Natural killer cell (primary cell): Measurements from ENCODE around the gene CTSZ. TPM values are rescaled to one million over a fixed set of nuclear protein-coding genes. Genes with fewer than 3 reads are reported as not detected.

Experiments
- ATAC-seq, 3 donors: fragments of 150-1000 bp in 2 of 3; fragments of 200-7000 bp in 1 of 3; cut with Tn5 transposase; 1 replicate in 1 of 3; 2 replicates in 2 of 3; pipeline ENCODE4 v1.10.0; 2021; ENCODE audit warnings: mild to moderate bottlenecking in 2 of 3, moderate library complexity in 2 of 3
- DNase-seq, 2 donors: peaks; one replicate each; pipeline versions ENCODE4 v3.0.0 to v3.0.0-alpha.2; 2013 to 2021; ENCODE audit warnings: mixed read lengths in 1 of 2
- H3K27ac ChIP-seq: one replicate; pipeline ENCODE4 v1.5.1; 2013; ENCODE audit warnings: mild to moderate bottlenecking, low read length
- H3K27me3 ChIP-seq: one replicate; pipeline ENCODE4 v1.6.1; 2013; ENCODE audit warnings: low read length; ENCODE audit not compliant: control insufficient read depth, insufficient read depth
- H3K36me3 ChIP-seq: one replicate; pipeline ENCODE4 v1.6.1; 2013; ENCODE audit warnings: low read length; ENCODE audit not compliant: control insufficient read depth, insufficient read depth
- H3K4me1 ChIP-seq: one replicate; pipeline ENCODE4 v1.6.1; 2013; ENCODE audit warnings: low read length; ENCODE audit not compliant: control insufficient read depth, insufficient read depth
- H3K4me3 ChIP-seq: one replicate; pipeline ENCODE4 v1.5.1; 2013; ENCODE audit warnings: low read length
- H3K9me3 ChIP-seq: one replicate; pipeline ENCODE4 v1.6.1; 2013; ENCODE audit warnings: low read length; ENCODE audit not compliant: control insufficient read depth, insufficient read depth
- H3K27ac Mint-ChIP-seq, 2 donors: one replicate each; pipeline ENCODE4 v1.8.0; 2022; ENCODE audit warnings: mild to moderate bottlenecking in 2 of 2, mixed read lengths in 2 of 2, moderate library complexity in 1 of 2
- H3K27me3 Mint-ChIP-seq, 2 donors: one replicate each; pipeline ENCODE4 v1.8.0; 2022; ENCODE audit warnings: low read depth in 2 of 2, mixed read lengths in 2 of 2
- H3K36me3 Mint-ChIP-seq: one replicate; pipeline ENCODE4 v1.8.0; 2022; ENCODE audit warnings: mixed read lengths
- H3K4me1 Mint-ChIP-seq, 2 donors: one replicate each; pipeline ENCODE4 v1.8.0; 2022; ENCODE audit warnings: mixed read lengths in 2 of 2
- H3K4me3 Mint-ChIP-seq: one replicate; pipeline ENCODE4 v1.8.0; 2022; ENCODE audit warnings: mild to moderate bottlenecking, moderate library complexity, mixed read lengths
- H3K9me3 Mint-ChIP-seq, 2 donors: one replicate each; pipeline ENCODE4 v1.8.0; 2022; ENCODE audit warnings: mixed read lengths in 2 of 2
- CTCF ChIP-seq: fragments of 200-600 bp; IDR thresholded peaks from one replicate; pipeline ENCODE4 v1.8.0; 2022; ENCODE audit warnings: antibody characterized with exemption
- WGBS: methylation state at CpG from one replicate; pipeline ENCODE4 v1.1.7; 2013; ENCODE audit warnings: missing lambda C conversion rate; ENCODE audit not compliant: insufficient coverage; 5-methylcytosine and 5-hydroxymethylcytosine counted together
- intact Hi-C: fragments of 100-400 bp; cut with micrococcal nuclease; formaldehyde crosslinking; loops from one replicate; pipeline ENCODE4 v1.14.2; 2022
- total RNA-seq, 4 donors: library from RNA; stranded (reverse); fragments of 120-200 nt in 1 of 4; gene quantifications; one replicate each; pipeline versions ENCODE4 v1.2.3 to v1.2.4, GENCODE V29; 2013 to 2022

Gene CTSZ
- total RNA-seq, 3 donors from 2014 or later (not counting 1 experiment from before 2014, with no cell fraction given), result 30.5 to 52.5 (median 42.3) TPM

DNA sequence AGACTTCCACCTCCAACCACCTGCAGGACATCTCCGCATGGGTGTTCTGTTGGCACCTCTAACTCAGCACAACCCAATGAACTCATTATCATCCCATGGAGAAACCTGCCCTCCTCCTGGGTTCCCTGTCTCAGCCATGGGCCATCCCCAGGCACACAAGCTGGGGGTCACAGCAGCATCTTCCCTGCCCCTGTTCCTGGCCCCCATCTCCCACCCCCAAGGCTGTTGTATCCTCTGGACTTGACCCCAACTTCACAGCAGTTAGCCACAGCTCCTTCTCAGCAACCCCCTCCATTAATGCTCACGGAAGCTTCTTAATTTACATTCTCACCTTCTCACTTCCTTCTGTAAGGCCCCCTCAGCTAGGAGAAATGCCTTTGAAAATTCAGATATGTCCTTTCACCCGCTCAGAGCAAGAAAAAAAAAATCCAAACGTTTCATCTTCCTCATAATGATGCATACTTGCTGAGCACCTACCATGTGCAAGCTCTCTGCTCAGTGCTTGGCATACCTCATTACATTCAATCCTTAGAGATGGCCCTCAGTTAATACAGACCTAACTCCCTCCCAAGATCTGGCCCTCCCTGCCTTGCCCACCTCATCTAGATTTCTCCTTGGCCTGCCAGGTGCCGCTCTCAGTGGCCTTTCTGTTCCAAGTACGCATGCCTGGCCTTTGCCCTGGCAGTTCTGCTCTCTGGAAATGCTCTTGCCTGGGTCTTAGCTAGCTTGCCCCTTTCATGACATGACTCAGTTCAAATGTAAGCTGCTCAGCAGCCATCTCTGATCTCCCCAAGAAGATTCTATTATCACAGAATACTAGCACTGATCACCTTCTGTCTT lies 28.5 kb downstream of the CTSZ start:
- H3K9me3 ChIP-seq, result no peaks in the 10 kb centered on the region
- Mint-ChIP-seq H3K27ac (no peak overlapping the region), H3K27me3 (peaks cover 0 to 2% of the 10 kb centered on the region in 2 donors), H3K36me3 (no peaks in the 10 kb centered on the region), H3K4me1 (peaks cover 9 to 17% of the 10 kb centered on the region in 2 donors), H3K4me3 (no peak overlapping the region), H3K9me3 (peaks cover 0 to 5% of the 10 kb centered on the region in 2 donors)
- WGBS, result 70% methylated on average over 6 of the region's 6 CpGs
- H3K36me3 ChIP-seq, result no peaks in the 10 kb centered on the region
- no peak overlapping the region for H3K4me3 ChIP-seq
- H3K27ac ChIP-seq, result no peak overlapping the region
- peak in 1 of 2 donors; percentile 2 for DNase-seq
- intact Hi-C loops, result no loop called here
- H3K27me3 ChIP-seq, result no peaks in the 10 kb centered on the region
- H3K4me1 ChIP-seq, result peaks cover 26% of the 10 kb centered on the region
- TF ChIP-seq CTCF, result no peak
- ATAC-seq, result no peak

GRCh38 chr20:58976061-58976730 lies 30.9 kb downstream of the CTSZ start:
- no peak overlapping the region for H3K27ac ChIP-seq
- peaks cover 0 to 5% of the 10 kb centered on the region in 2 donors for H3K9me3 Mint-ChIP-seq
- ATAC-seq, result no peak
- H3K36me3 Mint-ChIP-seq, result no peaks in the 10 kb centered on the region
- H3K27ac Mint-ChIP-seq, result no peak overlapping the region
- peaks cover 7% of the 10 kb centered on the region for H3K4me1 ChIP-seq
- intact Hi-C loops, result no loop called here
- H3K9me3 ChIP-seq, result no peaks in the 10 kb centered on the region
- no peak overlapping the region for H3K4me3 ChIP-seq
- no peaks in the 10 kb centered on the region for H3K4me1 Mint-ChIP-seq
- no peak for DNase-seq
- H3K4me3 Mint-ChIP-seq, result no peak overlapping the region
- H3K27me3 Mint-ChIP-seq, result peaks cover 0 to 2% of the 10 kb centered on the region in 2 donors
- TF ChIP-seq CTCF, result no peak
- H3K27me3 ChIP-seq, result no peaks in the 10 kb centered on the region
- 91% methylated on average over 3 of the region's 3 CpGs for WGBS
- H3K36me3 ChIP-seq, result no peaks in the 10 kb centered on the region

DNA sequence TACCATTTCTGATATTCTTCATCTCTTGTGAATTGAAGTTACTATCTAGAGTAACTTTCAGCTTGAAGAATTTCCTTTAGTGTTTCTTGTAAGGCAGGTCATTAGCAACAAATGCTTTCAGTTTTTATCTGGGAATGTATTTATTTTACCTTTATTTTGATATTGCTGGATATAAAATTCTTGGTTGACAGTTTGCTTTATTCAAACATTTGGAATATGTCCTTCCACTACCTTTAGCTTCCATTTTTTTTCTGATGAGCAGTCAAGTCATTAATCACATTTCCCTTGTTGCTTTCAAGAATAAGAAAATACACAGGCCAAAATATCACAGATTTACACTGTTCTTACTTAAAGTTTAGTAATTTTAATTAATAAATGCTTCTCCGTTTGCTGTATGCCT lies 31.7 kb downstream of the CTSZ start:
- intact Hi-C loops, result no loop called here
- no peak overlapping the region for H3K4me3 Mint-ChIP-seq
- H3K27ac ChIP-seq, result no peak overlapping the region
- peaks cover 2 to 4% of the 10 kb centered on the region in 2 donors for H3K27me3 Mint-ChIP-seq
- no peaks in the 10 kb centered on the region for H3K9me3 ChIP-seq
- H3K36me3 Mint-ChIP-seq, result no peaks in the 10 kb centered on the region
- H3K9me3 Mint-ChIP-seq, result peaks cover 0 to 5% of the 10 kb centered on the region in 2 donors
- H3K4me3 ChIP-seq, result no peak overlapping the region
- WGBS, result 88% methylated on average over 1 of the region's 1 CpG
- H3K27me3 ChIP-seq, result no peaks in the 10 kb centered on the region
- ATAC-seq (no peak), DNase-seq (no peak)
- H3K4me1 ChIP-seq, result peaks cover 1% of the 10 kb centered on the region
- no peaks in the 10 kb centered on the region for H3K4me1 Mint-ChIP-seq
- no peaks in the 10 kb centered on the region for H3K36me3 ChIP-seq
- no peak for TF ChIP-seq CTCF
- H3K27ac Mint-ChIP-seq, result no peak overlapping the region
